Measurements from ENCODE around the gene UBXN10.

Gene UBXN10

GRCh38 chr1:20167126-20167525, 18.8 kb upstream of the UBXN10 start:
- no peak for TF ChIP-seq CTCF (IDR thresholded peaks at IDR 0.05; ENCODE audit: low read depth, low read length)
- Histone ChIP-seq H3K9me3 (ENCODE audit: severe bottlenecking) (peaks cover 19% of the 10 kb centered on the region), H3K36me3 (no peaks in the 10 kb centered on the region), H3K4me3 (ENCODE audit: low read depth, low read length) (no peak overlapping the region), H3K27ac (no peak overlapping the region), H3K27me3 (ENCODE audit: insufficient read depth, low read depth, severe bottlenecking) (peaks cover 63% of the 10 kb centered on the region)
- no peak for DNase-seq

GRCh38 chr1:20168564-20169491, 17.1 kb upstream of the UBXN10 start:
- Histone ChIP-seq H3K36me3 (no peaks in the 10 kb centered on the region), H3K27ac (no peak overlapping the region), H3K27me3 (ENCODE audit: insufficient read depth, low read depth, severe bottlenecking) (peaks cover 46% of the 10 kb centered on the region), H3K4me3 (ENCODE audit: low read depth, low read length) (no peak overlapping the region), H3K9me3 (ENCODE audit: severe bottlenecking) (peaks cover 16% of the 10 kb centered on the region)
- no peak for TF ChIP-seq CTCF (IDR thresholded peaks at IDR 0.05; ENCODE audit: low read depth, low read length)
- DNase-seq = no peak

- no peaks in the 10 kb centered on the region for H3K36me3 ChIP-seq
- TF ChIP-seq CTCF (IDR thresholded peaks at IDR 0.05; ENCODE audit: low read depth, low read length) = no peak
- H3K27me3 ChIP-seq (ENCODE audit: insufficient read depth, low read depth, severe bottlenecking) = peaks cover 35% of the 10 kb centered on the region
- no peak for DNase-seq
- H3K9me3 ChIP-seq (ENCODE audit: severe bottlenecking) = peaks cover 6% of the 10 kb centered on the region
- H3K4me3 ChIP-seq (ENCODE audit: low read depth, low read length) = no peak overlapping the region
- no peak overlapping the region for H3K27ac ChIP-seq
These were observed 16.0 kb upstream of the UBXN10 start for GRCh38 chr1:20169932-20170331.

GRCh38 chr1:20172033-20172590, 13.8 kb upstream of the UBXN10 start:
- Histone ChIP-seq H3K27me3 (ENCODE audit: insufficient read depth, low read depth, severe bottlenecking) (peaks cover 14% of the 10 kb centered on the region), H3K36me3 (no peaks in the 10 kb centered on the region), H3K4me3 (ENCODE audit: low read depth, low read length) (no peak overlapping the region), H3K9me3 (ENCODE audit: severe bottlenecking) (no peaks in the 10 kb centered on the region), H3K27ac (no peak overlapping the region)
- no peak for TF ChIP-seq CTCF (IDR thresholded peaks at IDR 0.05; ENCODE audit: low read depth, low read length)
- DNase-seq = no peak

GRCh38 chr1:20174937-20175666, 10.8 kb upstream of the UBXN10 start:
- no peak for DNase-seq
- Histone ChIP-seq H3K9me3 (ENCODE audit: severe bottlenecking) (no peaks in the 10 kb centered on the region), H3K27me3 (ENCODE audit: insufficient read depth, low read depth, severe bottlenecking) (no peaks in the 10 kb centered on the region), H3K4me3 (ENCODE audit: low read depth, low read length) (no peak overlapping the region), H3K27ac (no peak overlapping the region), H3K36me3 (no peaks in the 10 kb centered on the region)
- no peak for TF ChIP-seq CTCF (IDR thresholded peaks at IDR 0.05; ENCODE audit: low read depth, low read length)
